Activated CD8-positive, alpha-beta memory T cell treated with anti-CD3 and anti-CD28 coated beads, Interleukin-2, amount 50 U/mL, for 24 hours (primary cell): Measurements from ENCODE around the gene SNCAIP.

Experiments used
- DNase-seq: peaks from one replicate; pipeline ENCODE4 v3.0.0-alpha.2; 2020; ENCODE audit errors: extremely low read depth

Gene SNCAIP

DNA sequence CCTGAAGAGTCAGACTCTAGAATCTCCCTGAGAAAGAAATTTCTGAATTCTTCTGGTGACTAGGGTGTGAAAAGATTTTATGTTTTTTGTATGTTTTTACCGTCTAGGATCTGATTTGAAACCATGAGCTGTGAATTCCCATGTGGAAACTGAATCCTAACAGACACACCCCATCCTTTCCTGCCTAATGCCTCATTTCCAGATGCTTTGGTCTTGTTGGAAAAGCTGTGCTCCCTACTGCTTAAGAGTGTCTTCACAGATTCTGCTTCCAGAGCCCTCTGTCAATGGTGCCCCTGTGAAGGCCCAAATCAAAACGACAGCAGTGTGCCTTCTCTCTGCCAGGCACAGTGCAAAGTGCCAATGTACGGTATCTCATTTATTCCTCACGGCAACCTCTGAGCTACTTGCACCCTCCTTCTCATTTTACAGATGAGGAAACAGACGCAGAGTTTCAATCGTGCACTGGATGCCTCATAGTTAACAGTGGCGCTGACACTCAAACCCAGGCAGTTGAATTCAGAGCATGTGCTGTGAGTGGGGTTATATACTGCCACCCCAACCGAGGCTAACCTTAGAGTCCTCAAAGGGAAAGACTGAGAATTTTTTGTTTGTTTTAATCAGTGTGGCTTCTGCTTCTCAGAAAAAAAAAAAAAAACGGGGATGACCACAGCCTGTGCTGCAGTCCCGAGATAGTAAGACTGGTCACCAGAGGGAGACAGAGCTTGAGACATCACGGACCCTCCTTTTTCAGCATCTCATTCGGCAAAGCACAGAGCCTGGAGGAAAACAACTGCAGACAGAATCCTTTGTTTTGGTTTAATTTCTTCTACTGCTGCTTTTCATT is 188.4 kb downstream of the SNCAIP start:
- no peak for DNase-seq

DNA sequence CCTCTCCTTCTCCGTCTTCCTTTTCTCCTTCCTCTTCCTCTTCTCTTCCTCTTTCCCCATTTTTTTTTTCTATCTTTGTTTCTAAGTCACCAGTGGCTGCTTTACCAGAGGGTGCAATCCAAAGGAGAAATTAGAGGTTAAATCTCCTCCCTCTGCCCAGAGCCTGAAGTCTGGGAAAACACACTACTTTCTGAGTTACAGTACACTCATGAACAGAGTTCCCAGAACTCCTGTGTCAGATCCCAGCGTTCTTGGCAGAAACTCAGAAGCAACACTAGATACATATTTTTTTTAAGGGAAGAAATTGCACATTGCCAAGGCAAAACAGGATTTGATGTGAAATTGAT is 189.0 kb downstream of the SNCAIP start:
- DNase-seq, result no peak

DNA sequence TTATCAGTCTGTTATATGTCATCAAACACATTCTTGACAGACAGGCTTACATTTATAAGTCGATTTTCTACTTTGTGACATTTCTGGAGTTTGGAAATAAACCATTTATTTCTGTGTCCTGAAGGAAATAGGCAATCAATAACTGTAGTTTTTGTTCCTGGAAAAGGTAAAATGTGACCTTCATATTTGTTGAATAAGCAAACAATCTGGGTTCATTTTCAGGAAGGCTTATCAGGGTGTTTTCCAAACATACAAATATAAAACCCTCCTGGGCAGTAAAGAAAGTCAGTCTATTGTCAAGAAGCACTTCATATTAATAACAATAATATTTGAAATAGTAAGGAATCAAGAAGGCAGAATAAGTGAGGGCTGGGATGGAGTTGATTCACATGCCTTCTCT is 195.0 kb downstream of the SNCAIP start:
- no peak for DNase-seq

DNA sequence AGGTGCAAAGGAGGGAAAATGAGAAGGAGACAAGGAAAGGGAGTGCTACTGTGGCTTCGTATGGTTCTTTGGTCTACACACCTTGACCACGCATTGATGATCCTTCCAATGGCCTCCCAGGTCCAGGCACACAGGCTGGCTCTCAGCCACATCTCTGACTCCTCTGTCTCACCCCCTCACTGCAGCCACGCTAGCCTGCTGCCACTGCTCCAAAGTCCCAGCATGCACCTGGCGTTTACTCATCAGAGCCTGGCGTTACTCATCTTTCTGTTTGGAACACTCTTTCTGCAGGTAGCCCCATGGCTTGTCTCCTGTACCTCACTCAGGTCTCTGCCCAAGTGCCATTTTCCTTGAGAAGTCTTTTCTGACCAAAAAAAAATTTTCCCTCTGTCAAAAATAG is 195.5 kb downstream of the SNCAIP start:
- DNase-seq, result no peak

GRCh38 chr5:122508623-122509022 is 196.6 kb downstream of the SNCAIP start:
- DNase-seq, result no peak
